Inflammatory macrophage (primary cell): ENCODE results near the gene UBASH3A.

Source experiments
- DNase-seq, 2 donors: peaks; one replicate each; pipeline ENCODE4 v3.0.0-alpha.2; 2020 to 2022

Gene UBASH3A

GRCh38 chr21:42412636-42412933, 8.9 kb downstream of the UBASH3A start:
- no peak for DNase-seq

GRCh38 chr21:42413093-42413492, 9.4 kb downstream of the UBASH3A start:
- no peak for DNase-seq

- no peak for DNase-seq
Measured at GRCh38 chr21:42413500-42413899, 9.8 kb downstream of the UBASH3A start.

GRCh38 chr21:42414066-42414465, 10.4 kb downstream of the UBASH3A start:
- no peak for DNase-seq

GRCh38 chr21:42414553-42414927, 10.8 kb downstream of the UBASH3A start:
- no peak for DNase-seq

GRCh38 chr21:42414928-42415769, 11.4 kb downstream of the UBASH3A start:
- peak; percentile 38 to 83 for DNase-seq

DNA sequence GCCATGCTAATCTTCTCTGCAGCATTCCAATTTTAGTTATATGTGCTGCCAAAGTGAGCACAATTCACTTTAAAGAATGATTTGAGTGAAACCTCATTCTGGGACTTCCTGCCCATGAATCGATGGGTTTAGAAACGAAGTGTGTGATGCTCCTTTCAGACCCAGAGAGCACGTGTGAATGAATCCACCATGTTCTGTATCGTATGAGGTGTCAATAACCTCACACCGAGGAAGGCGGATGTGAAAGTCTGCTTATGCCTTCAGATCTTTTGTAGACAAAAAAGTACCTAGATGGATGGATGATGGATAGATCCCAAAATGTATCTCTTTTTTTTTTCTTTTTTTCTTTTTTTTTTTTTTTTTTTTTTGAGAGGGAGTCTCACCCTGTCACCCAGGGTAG, 13.8 kb downstream of the UBASH3A start:
- DNase-seq, result no peak

DNA sequence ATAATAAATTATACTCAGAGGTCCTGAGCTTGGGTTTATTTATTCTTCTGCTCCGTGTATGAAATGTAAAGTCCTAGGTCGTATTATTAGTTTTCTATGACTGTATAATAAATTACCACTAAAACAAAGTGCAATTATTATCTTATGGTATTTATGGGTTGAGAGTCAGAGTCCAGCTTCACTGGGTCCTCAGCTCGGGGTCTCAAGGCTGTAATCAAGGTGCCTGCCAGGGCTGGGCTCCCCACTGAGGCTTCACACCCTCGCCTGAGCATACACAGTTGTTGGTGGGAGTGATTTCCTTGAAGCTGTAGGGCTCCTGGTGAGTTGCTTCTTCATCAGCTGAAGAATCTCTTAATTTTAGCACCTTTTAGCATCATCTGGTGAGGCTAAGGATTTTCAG, 15.2 kb downstream of the UBASH3A start:
- no peak for DNase-seq

DNA sequence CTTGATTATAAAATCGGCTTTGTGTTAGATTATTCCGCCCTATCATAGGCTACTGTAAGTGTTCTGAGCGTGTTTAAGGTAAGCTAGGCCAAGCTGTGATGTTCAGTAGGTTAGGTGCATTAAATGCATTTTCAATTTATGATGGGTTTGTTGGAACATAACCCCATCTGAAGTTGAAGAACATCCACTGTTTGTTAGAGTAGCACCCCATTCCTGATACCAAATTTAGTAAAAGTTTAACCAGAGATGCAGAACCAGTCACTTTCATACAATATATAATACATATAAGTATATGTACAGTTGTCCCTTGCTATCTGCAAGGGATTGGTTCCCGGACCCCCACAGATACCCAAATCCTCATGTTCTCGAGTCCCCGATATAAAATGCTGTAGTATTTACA, 16.1 kb downstream of the UBASH3A start:
- no peak for DNase-seq

- no peak for DNase-seq
Measured at GRCh38 chr21:42421018-42421793, 17.5 kb downstream of the UBASH3A start.

GRCh38 chr21:42423197-42423675, 19.5 kb downstream of the UBASH3A start:
- DNase-seq, result no peak

DNA sequence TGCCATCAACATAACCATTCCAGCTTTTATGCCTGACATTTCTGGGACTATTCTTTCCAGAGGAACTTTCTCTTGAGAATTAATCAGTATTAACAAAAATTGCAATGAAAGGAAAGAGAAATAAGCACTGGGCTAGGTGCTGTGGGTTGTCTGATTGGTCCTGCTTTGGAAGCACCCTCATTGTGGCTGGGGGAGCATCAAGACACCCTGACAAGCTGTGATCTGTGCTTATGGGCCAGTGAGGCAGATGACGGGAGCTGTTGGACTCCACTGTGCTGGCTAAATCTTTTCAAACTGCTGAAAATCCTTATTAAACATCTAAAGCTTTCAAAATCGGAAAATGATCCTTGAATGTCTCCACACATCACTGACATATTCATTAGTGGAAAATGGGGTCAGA, 20.0 kb downstream of the UBASH3A start:
- DNase-seq, result no peak

- peak; percentile 14 for DNase-seq
Measured at GRCh38 chr21:42424914-42425541, 21.3 kb downstream of the UBASH3A start.

GRCh38 chr21:42425591-42425990, 21.9 kb downstream of the UBASH3A start:
- no peak for DNase-seq

GRCh38 chr21:42426424-42426823, 22.7 kb downstream of the UBASH3A start:
- DNase-seq, result no peak

DNA sequence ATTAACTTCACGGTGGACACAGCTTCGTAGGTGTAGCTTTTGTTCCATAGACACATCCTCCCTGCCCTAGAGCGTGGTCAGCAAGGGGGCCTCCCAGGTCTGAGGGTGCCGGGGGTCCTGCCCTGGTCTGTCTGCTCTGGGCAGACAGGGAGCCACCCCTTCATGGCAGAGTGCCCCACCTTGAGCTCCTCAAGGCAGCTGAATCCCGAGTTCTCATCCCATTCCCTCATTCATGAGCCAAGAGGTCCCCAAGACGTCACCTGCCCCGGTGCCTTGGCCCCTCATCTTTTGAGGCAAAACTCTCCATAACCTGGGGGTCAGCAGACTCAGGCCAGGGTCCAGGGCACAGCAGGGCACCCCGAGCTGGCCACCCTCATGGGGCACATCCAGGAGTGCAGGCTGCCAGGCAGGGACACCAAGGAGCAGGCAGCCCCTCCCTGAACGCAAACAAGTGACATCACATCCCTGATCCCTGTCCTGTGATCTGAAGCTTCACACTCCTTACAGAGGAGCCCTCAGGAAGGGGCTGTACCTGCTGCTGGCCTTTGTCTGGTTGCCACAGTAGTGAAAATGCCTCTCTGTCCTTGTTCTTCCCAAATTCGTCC, 23.3 kb downstream of the UBASH3A start:
- DNase-seq, result no peak

- peak in 1 of 2 donors; percentile 16 for DNase-seq
Measured at GRCh38 chr21:42427809-42428419, 24.2 kb downstream of the UBASH3A start.

GRCh38 chr21:42429021-42429420, 25.3 kb downstream of the UBASH3A start:
- DNase-seq, result no peak

DNA sequence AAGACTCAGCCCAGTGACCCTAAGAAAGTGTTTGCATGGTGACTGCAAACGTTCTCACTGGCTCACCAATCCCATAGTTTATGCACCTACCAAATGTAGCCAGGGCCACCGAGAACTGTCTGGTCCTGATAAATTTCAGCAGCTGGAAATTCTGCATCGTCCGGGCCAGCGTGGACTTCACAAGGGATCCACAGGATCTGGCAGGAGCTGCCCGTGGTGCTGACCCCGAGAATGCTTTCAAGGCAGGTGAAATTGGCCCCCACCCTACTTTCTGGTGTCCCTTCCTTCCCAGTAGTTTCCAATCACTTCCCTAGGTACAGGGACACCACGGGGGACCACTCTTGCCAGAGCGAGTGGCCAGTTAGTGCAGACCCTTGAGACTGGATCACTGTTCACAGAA, 26.2 kb downstream of the UBASH3A start:
- DNase-seq, result no peak

DNA sequence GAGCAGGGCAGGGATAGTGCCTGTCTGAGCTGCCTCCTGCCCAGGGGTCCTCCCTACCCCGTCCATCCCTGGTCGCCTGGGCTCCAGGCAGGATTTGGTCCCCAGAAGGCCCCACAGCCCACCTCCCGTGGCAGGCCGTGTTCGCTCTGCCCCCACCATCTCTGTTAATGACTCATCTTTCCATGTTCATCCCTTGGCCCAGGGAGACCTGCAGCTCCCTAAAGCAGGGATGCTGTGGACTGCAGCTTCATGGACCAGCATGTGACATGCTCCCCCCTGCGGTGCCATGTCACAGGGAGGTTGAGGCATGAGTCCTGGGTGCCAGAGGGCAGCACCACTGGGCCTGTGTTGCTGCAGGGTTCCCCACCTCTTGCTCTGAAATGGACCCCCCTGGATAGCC, 26.8 kb downstream of the UBASH3A start:
- DNase-seq, result no peak

GRCh38 chr21:42431196-42431595, 27.5 kb downstream of the UBASH3A start:
- DNase-seq, result peak; percentile 29 to 39

DNA sequence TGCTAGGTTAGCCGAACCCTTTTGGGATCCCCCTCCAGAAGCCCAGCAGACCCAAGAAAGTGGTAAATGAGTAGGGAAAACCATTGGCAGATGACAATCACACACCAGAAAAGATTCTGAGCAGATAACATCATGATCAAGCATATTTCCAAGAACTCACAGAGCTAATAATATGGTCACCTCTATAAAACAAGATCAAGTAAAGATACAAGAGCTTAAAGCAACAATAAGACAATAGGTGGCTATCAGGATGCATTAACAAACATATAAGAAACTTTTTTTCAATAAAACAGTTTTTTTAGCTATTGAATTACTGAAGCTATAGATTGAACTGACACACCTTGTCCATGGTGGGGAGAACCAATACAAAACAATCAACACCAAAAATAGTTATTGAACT, 29.0 kb downstream of the UBASH3A start:
- no peak for DNase-seq
